Measurements from ENCODE around the gene EPX.

EPX gene

GRCh38 chr17:58229384-58229783 is 36.9 kb downstream of the EPX start:
- DNase-seq (ENCODE audit: low spot score), result no peak

- no peak for DNase-seq (ENCODE audit: low spot score)
Measured at GRCh38 chr17:58229881-58230280, 37.4 kb downstream of the EPX start.

- DNase-seq (ENCODE audit: low spot score), result no peak
Measured at GRCh38 chr17:58231641-58232040, 39.1 kb downstream of the EPX start.

- peak; percentile 4 for DNase-seq (ENCODE audit: low spot score)
Measured at GRCh38 chr17:58232707-58233156, 40.2 kb downstream of the EPX start.

GRCh38 chr17:58233543-58233942 is 41.0 kb downstream of the EPX start:
- DNase-seq (ENCODE audit: low spot score), result no peak

- DNase-seq (ENCODE audit: low spot score), result no peak
Measured at GRCh38 chr17:58234512-58234911, 42.0 kb downstream of the EPX start.

- no peak for DNase-seq (ENCODE audit: low spot score)
Measured at GRCh38 chr17:58235821-58236220, 43.3 kb downstream of the EPX start.

GRCh38 chr17:58236394-58236793 is 43.9 kb downstream of the EPX start:
- DNase-seq (ENCODE audit: low spot score), result no peak

GRCh38 chr17:58238147-58238634 is 45.7 kb downstream of the EPX start, which contains the start of gene LPO:
Gene LPO (plus strand): TSS chr17:58238584. CDS start chr17:58242980, 4,396 bp downstream.
- DNase-seq (ENCODE audit: low spot score), result no peak

- DNase-seq (ENCODE audit: low spot score), result no peak
Measured at GRCh38 chr17:58239987-58240386, 47.5 kb downstream of the EPX start.

GRCh38 chr17:58242171-58242784 is 49.8 kb downstream of the EPX start:
- DNase-seq (ENCODE audit: low spot score), result no peak

- DNase-seq (ENCODE audit: low spot score), result no peak
Measured at GRCh38 chr17:58244963-58245362, 52.4 kb downstream of the EPX start.

- DNase-seq (ENCODE audit: low spot score), result no peak
Measured at GRCh38 chr17:58245428-58246103, 53.0 kb downstream of the EPX start.

- DNase-seq (ENCODE audit: low spot score), result no peak
Measured at GRCh38 chr17:58246104-58246740, 53.7 kb downstream of the EPX start.

- DNase-seq (ENCODE audit: low spot score), result no peak
Measured at GRCh38 chr17:58246781-58247180, 54.3 kb downstream of the EPX start.

GRCh38 chr17:58247511-58248363 is 55.2 kb downstream of the EPX start:
- no peak for DNase-seq (ENCODE audit: low spot score)

- no peak for DNase-seq (ENCODE audit: low spot score)
Measured at GRCh38 chr17:58248955-58249269, 56.4 kb downstream of the EPX start.

GRCh38 chr17:58249270-58250133 is 57.0 kb downstream of the EPX start:
- peak; percentile 66 for DNase-seq (ENCODE audit: low spot score)

GRCh38 chr17:58250344-58251011 is 58.0 kb downstream of the EPX start:
- no peak for DNase-seq (ENCODE audit: low spot score)

- DNase-seq (ENCODE audit: low spot score), result no peak
Measured at GRCh38 chr17:58252141-58252540, 59.6 kb downstream of the EPX start.

GRCh38 chr17:58253082-58253481 is 60.6 kb downstream of the EPX start:
- DNase-seq (ENCODE audit: low spot score), result no peak
